Cardiac fibroblast (primary cell): Measurements from ENCODE around the gene RPGR.

Experiments
- DNase-seq, 2 donors: peaks; one replicate each; pipeline versions ENCODE4 v3.0.0 to v3.0.0-alpha.2; 2010; ENCODE audit warnings: low read depth in 2 of 2
- H3K4me3 ChIP-seq, 2 donors: replicated peaks in 1 of 2; 1 replicate in 1 of 2; 2 replicates in 1 of 2; pipeline ENCODE4 v1.5.1; 2011; ENCODE audit warnings: low read depth in 2 of 2, low read length in 2 of 2, mild to moderate bottlenecking in 2 of 2, moderate library complexity in 1 of 2
- CTCF ChIP-seq: IDR thresholded peaks from one replicate; pipeline ENCODE4 v1.5.1; 2011; ENCODE audit warnings: low read depth, mild to moderate bottlenecking, low read length, inconsistent platforms

RPGR gene

GRCh38 chrX:38347136-38347535, 19.8 kb upstream of the RPGR start:
- TF ChIP-seq CTCF, result no peak
- DNase-seq, result peak; percentile 82 to 92

GRCh38 chrX:38346150-38346549, 18.8 kb upstream of the RPGR start:
- no peak for DNase-seq
- H3K4me3 ChIP-seq, result no peak overlapping the region
- TF ChIP-seq CTCF, result no peak

More at GRCh38 chrX:38347136-38347535, 19.8 kb upstream of the RPGR start:
- H3K4me3 ChIP-seq, result no peak overlapping the region

GRCh38 chrX:38342853-38343778, 15.8 kb upstream of the RPGR start:
- no peak for TF ChIP-seq CTCF

GRCh38 chrX:38341442-38341841, 14.1 kb upstream of the RPGR start:
- no peak overlapping the region for H3K4me3 ChIP-seq
- no peak for DNase-seq
- TF ChIP-seq CTCF, result no peak

More at GRCh38 chrX:38342853-38343778, 15.8 kb upstream of the RPGR start:
- DNase-seq, result no peak
- H3K4me3 ChIP-seq, result no peak overlapping the region

GRCh38 chrX:38336538-38337240, 9.4 kb upstream of the RPGR start:
- no peak for TF ChIP-seq CTCF
- DNase-seq, result no peak
- no peak overlapping the region for H3K4me3 ChIP-seq

GRCh38 chrX:38335382-38335781, 8.1 kb upstream of the RPGR start:
- no peak overlapping the region for H3K4me3 ChIP-seq
- DNase-seq, result no peak
- peak; percentile 32 for TF ChIP-seq CTCF
